HG02571 (cell line): ENCODE results near the gene DUOX2.
"Not testable (repeated sequence)": the region's sequence is repeated elsewhere in the genome, so short reads cannot be mapped to it uniquely, and the experiment has no call there.

ENCODE experiments used
- ATAC-seq: cut with Tn5 transposase; IDR thresholded peaks from one replicate; pipeline ENCODE4 v1.9.1; 2021; ENCODE audit warnings: mild to moderate bottlenecking, moderate library complexity; ENCODE audit not compliant: unreplicated experiment

The DUOX2 gene

DNA sequence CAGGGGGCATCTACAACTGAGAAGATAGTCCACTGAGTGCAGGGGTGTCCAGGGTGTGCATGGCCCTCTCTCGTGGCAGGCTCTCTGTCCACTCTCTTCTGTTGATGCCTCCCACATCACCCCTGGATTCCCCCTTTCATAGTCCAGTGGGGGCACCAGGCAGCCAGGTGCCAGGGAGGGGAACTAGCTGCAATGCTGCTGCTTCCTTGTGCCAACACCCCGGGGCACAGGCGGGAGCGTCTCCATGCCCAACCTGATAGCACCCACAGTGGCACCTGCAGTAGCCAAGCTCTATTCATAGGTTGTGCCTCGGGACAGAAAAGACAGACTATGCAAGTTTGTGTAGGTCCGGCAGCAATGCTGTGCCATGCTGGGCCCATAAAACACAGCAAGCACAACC lies 11.7 kb downstream of the DUOX2 start:
- ATAC-seq: no peak

DNA sequence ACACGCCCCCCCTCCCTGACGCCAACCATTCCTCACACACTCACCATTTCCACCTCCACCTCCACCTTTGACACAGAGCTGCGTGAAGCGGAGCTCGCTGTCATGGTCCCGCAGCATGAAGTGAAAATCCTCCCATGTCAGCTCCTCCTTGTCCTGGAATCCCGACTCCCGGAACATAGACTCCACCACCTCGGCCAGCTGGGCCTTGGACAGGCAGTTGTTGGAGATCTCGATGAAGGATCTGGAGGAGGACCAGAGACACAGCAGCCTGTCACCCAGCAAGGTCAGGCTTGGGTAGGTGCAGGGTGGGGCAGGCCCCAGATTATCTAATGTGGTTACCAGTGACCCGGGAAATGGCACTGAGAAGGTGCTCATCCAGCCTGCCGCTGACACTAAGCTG lies 12.2 kb downstream of the DUOX2 start:
- ATAC-seq: no peak

DNA sequence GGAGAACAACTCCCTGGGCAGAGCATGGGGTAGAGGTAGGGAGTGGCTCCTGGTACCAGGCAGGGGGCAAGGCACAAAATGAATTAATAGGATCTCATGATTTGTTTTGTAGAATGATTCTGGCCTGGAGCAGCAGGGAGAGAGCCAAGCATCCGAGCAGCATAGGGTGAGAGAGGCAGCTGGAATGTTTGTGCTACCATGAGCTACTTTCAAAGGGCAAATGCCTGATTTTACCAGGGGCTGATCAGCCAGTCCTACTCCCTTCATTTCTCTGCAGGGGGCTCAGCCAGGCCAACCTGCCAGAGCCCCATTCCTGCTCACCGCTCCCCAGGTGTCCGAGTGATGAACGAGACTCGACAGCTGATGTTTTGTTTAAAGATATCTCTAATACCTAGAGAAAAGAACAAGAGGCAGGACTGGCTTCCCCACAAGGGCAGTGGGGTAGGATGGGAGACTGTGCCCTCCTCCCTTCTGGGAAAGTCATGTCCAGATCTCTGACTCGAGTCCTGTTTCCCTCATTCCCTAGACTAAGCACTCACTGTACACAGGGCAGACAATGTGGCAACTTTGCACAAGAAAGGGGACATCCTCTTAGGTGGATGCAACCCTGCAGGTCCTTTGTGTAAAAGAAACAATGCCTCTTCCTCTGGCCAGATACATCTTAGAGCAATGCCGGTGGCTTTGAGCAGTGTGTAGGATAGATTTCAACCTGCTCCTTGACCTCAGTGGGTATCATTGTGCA lies 12.9 kb downstream of the DUOX2 start:
- ATAC-seq: no peak

GRCh38 chr15:45099549-45100165 lies 14.3 kb downstream of the DUOX2 start:
- ATAC-seq: no peak

GRCh38 chr15:45097466-45097865 lies 16.5 kb downstream of the DUOX2 start:
- ATAC-seq: no peak

DNA sequence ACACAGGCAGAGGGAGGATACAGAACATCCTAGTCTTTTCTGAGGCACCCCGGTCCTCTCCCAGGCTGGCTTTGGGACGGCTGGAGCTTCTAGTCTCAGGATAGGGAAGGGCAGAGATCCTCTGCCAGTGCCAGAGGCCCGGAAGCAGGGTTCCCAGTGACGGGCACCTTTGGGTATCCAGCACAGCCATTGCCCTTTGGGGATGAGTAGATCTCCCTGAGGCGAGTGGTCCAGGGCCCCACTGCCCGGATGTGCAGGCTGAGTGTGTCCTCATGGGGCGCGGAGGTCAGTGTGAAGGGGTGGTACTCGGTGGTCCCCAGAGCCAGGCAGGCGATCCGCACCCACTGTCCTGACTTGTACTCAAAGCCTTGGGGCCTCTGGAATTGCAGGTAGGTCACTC lies 18.3 kb downstream of the DUOX2 start:
- ATAC-seq: no peak

DNA sequence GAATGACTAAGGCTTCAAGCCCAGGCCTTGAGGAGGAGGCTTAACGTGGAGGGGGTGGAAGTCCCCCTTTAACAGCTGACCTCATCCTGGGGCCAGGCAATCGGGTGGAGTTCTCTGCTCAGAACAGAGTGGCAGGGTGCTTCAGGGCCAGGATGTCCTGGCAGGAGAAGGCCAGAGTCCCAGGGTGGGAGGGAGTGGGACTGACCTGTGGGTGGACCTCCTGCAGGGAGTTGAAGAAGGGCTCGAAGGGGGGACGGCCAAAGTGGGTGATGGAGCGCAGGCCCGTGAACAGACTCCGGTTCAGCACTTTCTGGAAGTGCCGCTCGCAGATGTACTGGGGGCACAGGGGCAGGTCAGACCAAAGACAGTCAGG lies 19.6 kb downstream of the DUOX2 start:
- no peak for ATAC-seq

DNA sequence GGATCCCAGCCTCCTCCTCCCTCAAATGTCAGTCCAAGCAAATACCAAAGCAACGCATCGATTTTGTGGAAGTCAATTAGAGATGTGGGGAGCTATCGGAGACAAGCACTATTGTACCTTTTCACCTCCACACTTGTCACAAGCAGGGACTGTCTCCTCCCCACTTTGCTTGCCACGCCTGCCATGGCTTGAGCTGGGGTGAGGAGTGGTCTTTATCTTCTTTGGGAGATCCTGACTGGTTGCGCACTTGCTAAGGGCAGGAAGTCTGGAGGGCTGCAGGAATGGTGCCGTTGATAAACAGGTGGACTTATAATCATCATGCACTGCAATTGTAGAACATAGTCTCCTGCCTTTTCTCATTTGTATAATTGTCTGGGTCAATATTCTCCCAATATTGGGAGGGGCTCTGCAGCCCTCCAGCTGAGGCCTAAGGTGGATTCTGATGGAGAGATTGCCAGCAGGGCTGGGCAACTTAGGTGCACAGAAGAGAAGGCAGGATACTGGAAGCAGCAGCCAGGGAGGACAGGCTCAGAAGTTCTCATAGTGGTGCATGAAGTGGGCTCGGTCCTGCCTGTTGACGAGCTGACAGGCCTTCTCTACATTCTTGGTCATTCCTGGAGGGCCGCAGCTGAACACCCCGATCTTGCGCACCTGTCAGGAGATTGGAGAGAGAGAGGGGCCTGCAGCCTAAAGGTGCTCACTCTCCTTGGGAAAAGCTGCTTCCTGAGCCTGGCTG lies 20.2 kb downstream of the DUOX2 start:
- ATAC-seq: no peak

GRCh38 chr15:45093013-45093412 lies 21.0 kb downstream of the DUOX2 start:
- no peak for ATAC-seq

DNA sequence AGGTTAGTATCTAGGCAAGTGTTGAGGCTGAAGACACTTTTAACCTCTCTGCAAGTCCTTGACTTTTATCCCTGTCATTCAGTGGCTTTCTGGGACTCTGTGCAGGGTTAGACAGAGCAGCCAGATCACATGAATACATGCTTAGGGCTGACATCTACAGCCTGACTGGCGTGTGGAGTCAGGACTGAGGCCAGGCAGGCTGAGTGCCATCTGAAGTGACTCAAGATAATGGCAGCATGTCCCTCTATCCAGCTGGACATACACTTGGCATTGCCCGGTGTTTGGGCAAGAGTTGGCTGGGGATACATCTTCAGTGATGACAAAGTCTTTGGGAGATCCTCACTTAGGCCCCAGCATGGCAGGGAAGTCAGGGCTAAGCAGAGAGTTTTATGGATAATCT lies 22.4 kb downstream of the DUOX2 start:
- ATAC-seq: no peak

DNA sequence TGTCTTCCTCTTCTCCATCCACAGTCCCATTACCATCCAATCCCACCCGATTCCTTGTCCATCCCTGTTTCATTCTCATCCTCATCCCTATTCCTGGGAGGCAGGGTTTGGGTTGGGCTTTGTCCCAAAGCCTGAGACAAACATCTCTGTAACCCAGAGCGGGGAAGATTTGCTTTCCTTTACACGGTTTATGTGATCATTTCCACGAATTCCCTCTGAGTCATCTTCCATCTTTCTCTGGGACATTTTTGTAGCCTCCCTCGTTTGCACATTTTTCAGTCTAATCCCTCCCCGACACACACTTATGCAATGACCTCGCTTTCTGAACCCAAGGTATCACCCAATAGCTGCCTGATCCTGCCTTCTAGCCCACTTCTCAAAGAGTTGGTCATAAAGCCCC lies 22.8 kb downstream of the DUOX2 start:
- no peak for ATAC-seq

GRCh38 chr15:45089712-45090373 lies 24.1 kb downstream of the DUOX2 start:
- ATAC-seq: no peak

- ATAC-seq: no peak
Measured at GRCh38 chr15:45088801-45089711, 24.9 kb downstream of the DUOX2 start.

DNA sequence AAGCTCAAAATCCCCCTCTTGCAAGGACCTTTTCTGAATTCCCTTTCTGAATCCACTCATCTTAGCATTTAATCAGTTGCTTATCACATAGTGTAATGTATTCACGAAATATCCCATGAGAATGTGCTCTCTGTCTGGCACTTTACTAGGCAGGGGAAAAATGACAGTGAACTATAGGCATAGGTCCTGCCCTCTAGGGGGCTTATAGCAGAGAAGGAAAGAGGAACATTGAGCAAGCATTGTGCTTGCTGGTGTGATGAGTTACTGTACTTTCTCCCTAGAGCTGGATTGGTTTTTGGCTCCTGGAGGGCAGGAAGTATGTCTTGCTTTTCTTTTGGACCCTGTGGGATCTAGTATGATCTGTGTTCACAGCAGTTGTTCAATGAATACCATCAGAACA lies 26.5 kb downstream of the DUOX2 start:
- ATAC-seq: no peak

DNA sequence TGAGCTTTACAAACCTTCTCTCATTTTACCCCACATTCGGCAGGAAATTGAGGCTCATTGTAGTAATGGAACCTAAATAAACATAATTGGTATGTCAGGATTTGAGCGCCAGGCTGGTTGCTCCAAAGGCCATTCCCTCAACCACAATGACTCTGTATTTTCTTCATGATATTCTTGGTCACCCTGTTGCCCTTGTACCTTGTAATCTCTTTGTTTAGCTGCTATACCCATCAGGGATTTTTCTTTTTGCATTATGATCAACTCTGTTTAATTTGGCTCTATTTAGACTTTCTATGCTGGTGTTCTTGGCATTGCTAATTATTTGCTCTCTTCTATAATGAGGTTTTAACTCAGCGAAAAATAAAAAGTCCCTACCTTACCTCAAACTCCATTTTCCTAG lies 29.8 kb downstream of the DUOX2 start:
- ATAC-seq: no peak

DNA sequence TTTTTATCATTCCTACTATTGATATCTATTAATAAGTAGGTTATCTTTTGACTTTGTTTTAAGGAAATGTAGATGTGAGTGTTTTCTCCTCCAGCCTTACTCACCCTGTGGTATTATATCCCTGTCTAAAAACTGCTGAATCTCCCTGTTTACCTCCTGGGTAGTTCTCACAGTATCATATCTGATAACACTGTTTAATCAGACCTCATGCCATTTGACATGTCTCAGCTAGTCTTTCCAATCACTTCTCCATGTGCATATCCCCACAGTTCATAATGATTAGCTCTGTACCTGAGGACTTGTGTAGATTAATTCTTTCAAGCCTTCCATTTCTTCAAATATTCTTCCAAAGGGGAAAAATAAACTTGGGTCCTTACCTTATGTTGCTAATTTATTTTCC lies 30.7 kb downstream of the DUOX2 start:
- no peak for ATAC-seq

DNA sequence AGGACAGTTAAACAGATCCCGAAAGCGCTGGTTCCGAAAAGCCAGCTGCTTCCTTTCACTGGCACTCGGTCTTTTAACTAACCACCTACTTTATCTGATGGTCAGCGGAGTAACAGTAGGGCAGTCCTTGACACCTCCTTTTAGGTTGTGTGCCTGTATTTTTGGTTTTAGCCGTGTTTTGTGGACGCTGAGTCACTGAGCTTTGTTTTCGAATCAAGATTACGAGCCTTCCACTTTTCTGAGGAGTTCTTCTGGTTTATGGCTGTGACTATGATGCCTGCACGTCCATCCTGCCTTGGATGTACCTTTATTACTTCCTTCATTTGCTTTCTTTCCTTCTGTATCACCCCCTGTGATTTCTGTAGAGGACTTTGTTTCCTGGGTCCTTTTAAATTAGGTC lies 31.6 kb downstream of the DUOX2 start:
- ATAC-seq: not testable (repeated sequence)

GRCh38 chr15:45080593-45080992 lies 33.4 kb downstream of the DUOX2 start:
- not testable (repeated sequence) for ATAC-seq

DNA sequence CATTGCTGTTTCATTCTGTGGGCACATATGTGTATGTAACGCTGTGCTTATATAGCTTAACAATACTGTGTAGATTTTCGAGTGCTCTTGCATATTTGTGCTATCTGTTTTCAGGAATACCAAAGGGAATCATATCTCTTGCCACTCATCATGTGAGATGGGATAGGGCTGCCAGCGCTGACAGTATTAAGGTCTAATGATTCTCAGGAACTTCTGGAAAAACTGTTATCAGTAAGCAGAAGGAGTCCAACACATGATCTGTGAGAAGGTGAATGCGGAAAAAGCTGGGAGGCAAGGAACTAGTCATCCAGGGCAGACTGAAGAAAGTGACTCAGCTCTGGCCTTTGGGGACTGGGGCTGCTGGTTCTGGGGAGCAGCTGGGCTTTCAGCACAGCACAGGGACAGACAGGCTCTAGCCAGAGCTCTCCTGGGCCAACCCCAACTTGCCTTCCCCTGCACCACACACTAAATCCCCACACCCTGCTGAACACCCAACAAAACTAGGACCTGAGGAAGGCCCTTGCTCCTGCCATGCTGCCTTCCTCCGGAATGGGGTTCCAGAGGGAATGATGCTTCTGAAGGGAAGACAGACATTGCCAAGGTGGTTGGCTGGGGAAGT lies 34.2 kb downstream of the DUOX2 start:
- ATAC-seq: not testable (repeated sequence)

- not testable (repeated sequence) for ATAC-seq
Measured at GRCh38 chr15:45079201-45079600, 34.8 kb downstream of the DUOX2 start.
